Liver (tissue), 9 donors: ENCODE data around the gene MYO18B. TPM values are rescaled to one million over a fixed set of nuclear protein-coding genes. Genes with fewer than 3 reads are reported as not detected.

ENCODE experiments used
- DNase-seq: peaks from one replicate; pipeline ENCODE4 v3.0.0-alpha.2; 2017; ENCODE audit warnings: low spot score
- H3K27ac ChIP-seq, 2 donors: one replicate each; pipeline ENCODE4 v1.7.0; 2013; ENCODE audit warnings: inconsistent platforms in 2 of 2, low read length in 2 of 2, control low read depth in 1 of 2, low read depth in 1 of 2, mild to moderate bottlenecking in 1 of 2
- H3K27me3 ChIP-seq, 4 donors: one replicate each; pipeline versions ENCODE4 v1.6.1 to v1.7.0; 2013; ENCODE audit warnings: low read length in 3 of 4, inconsistent platforms in 1 of 4, mild to moderate bottlenecking in 1 of 4, moderate library complexity in 1 of 4; ENCODE audit not compliant: control insufficient read depth in 4 of 4, insufficient read depth in 4 of 4
- H3K36me3 ChIP-seq, 4 donors: one replicate each; pipeline versions ENCODE4 v1.6.1 to v1.7.0; 2013; ENCODE audit warnings: low read length in 3 of 4, mild to moderate bottlenecking in 3 of 4, low read depth in 1 of 4, moderate library complexity in 1 of 4; ENCODE audit not compliant: control insufficient read depth in 4 of 4, insufficient read depth in 3 of 4
- H3K4me1 ChIP-seq, 4 donors: one replicate each; pipeline versions ENCODE4 v1.6.1 to v1.7.0; 2013; ENCODE audit warnings: low read length in 3 of 4, mild to moderate bottlenecking in 3 of 4, moderate library complexity in 1 of 4; ENCODE audit not compliant: control insufficient read depth in 4 of 4, insufficient read depth in 4 of 4
- H3K4me3 ChIP-seq, 3 donors: one replicate each; pipeline versions ENCODE4 v1.6.1 to v1.7.0; 2013; ENCODE audit warnings: low read length in 3 of 3, control low read depth in 1 of 3, low read depth in 1 of 3, mild to moderate bottlenecking in 1 of 3
- H3K9ac ChIP-seq, 2 donors: one replicate each; pipeline ENCODE4 v1.7.0; 2013; ENCODE audit warnings: low read length in 2 of 2, mild to moderate bottlenecking in 2 of 2, moderate library complexity in 2 of 2, control low read depth in 1 of 2, low read depth in 1 of 2
- H3K9me3 ChIP-seq, 4 donors: one replicate each; pipeline versions ENCODE4 v1.6.1 to v1.7.0; 2013; ENCODE audit warnings: low read length in 3 of 4; ENCODE audit not compliant: control insufficient read depth in 4 of 4
- ATF3 ChIP-seq: IDR thresholded peaks from 2 replicates; pipeline ENCODE4 v1.6.1; 2016; ENCODE audit warnings: antibody characterized with exemption
- EGR1 ChIP-seq, 2 donors: IDR thresholded peaks; 2 replicates each; pipeline ENCODE4 v1.6.1; 2016 to 2018; ENCODE audit warnings: antibody characterized with exemption in 2 of 2, low read depth in 2 of 2
- FOXA1 ChIP-seq: IDR thresholded peaks from 2 replicates; pipeline ENCODE4 v1.6.1; 2016; ENCODE audit warnings: antibody characterized with exemption
- FOXA2 ChIP-seq: IDR thresholded peaks from 2 replicates; pipeline ENCODE4 v1.6.1; 2016; ENCODE audit warnings: antibody characterized with exemption
- GABPA ChIP-seq, 2 donors: IDR thresholded peaks in 1 of 2; conservative IDR thresholded peaks in 1 of 2; 2 replicates each; pipeline ENCODE4 v1.6.1; 2016; ENCODE audit warnings: antibody characterized with exemption in 2 of 2, mild to moderate bottlenecking in 1 of 2, moderate library complexity in 1 of 2
- HNF4A ChIP-seq, 2 donors: conservative IDR thresholded peaks; 2 replicates each; pipeline ENCODE4 v1.6.1; 2016; ENCODE audit warnings: antibody characterized with exemption in 2 of 2, mild to moderate bottlenecking in 2 of 2
- HNF4G ChIP-seq: IDR thresholded peaks from 2 replicates; pipeline ENCODE4 v1.6.1; 2016; ENCODE audit warnings: antibody characterized with exemption
- JUND ChIP-seq, 2 donors: IDR thresholded peaks; 2 replicates each; pipeline ENCODE4 v1.6.1; 2016; ENCODE audit warnings: antibody characterized with exemption in 2 of 2
- NR2F2 ChIP-seq: IDR thresholded peaks from 2 replicates; pipeline ENCODE4 v1.6.1; 2016; ENCODE audit warnings: antibody characterized with exemption
- RAD21 ChIP-seq, 2 donors: IDR thresholded peaks; 2 replicates each; pipeline ENCODE4 v1.6.1; 2016; ENCODE audit warnings: antibody characterized with exemption in 2 of 2, mild to moderate bottlenecking in 2 of 2
- REST ChIP-seq: IDR thresholded peaks from 2 replicates; pipeline ENCODE4 v1.6.1; 2016; ENCODE audit warnings: antibody characterized with exemption, mild to moderate bottlenecking
- RXRA ChIP-seq, 2 donors: IDR thresholded peaks; 2 replicates each; pipeline ENCODE4 v1.6.1; 2017 to 2018; ENCODE audit warnings: antibody characterized with exemption in 2 of 2, mild to moderate bottlenecking in 1 of 2
- SP1 ChIP-seq: IDR thresholded peaks from 2 replicates; pipeline ENCODE4 v1.6.1; 2018; ENCODE audit warnings: antibody characterized with exemption, mild to moderate bottlenecking
- TAF1 ChIP-seq: conservative IDR thresholded peaks from 2 replicates; pipeline ENCODE4 v1.6.1; 2016; ENCODE audit warnings: antibody characterized with exemption, mild to moderate bottlenecking
- YY1 ChIP-seq: IDR thresholded peaks from 2 replicates; pipeline ENCODE4 v1.6.1; 2016; ENCODE audit warnings: antibody characterized with exemption, mild to moderate bottlenecking
- ZBTB33 ChIP-seq: IDR thresholded peaks from 2 replicates; pipeline ENCODE4 v1.6.1; 2016; ENCODE audit warnings: antibody characterized with exemption
- WGBS: extraction: QIAGEN DNeasy Blood & Tissue Kit; methylation state at CpG from one replicate; pipeline ENCODE4 v1.1.7; 2013; 5-methylcytosine and 5-hydroxymethylcytosine counted together
- polyA plus RNA-seq, 2 donors: library from polyadenylated mRNA; stranded (reverse) in 1 of 2; unstranded in 1 of 2; fragments of 200-250 nt in 1 of 2; fragments of >200 nt in 1 of 2; fragmentation: Nextera tagmentation in 1 of 2; extraction: Ambion mirVana in 1 of 2; gene quantifications; one replicate each; pipeline versions ENCODE4 v1.2.1 to v1.2.3, GENCODE V29; 2013 to 2015
- total RNA-seq, 2 donors: library from RNA; depleted of rRNA; stranded (reverse); fragments of >200 nt; gene quantifications; one replicate each; pipeline ENCODE4 v1.2.3, GENCODE V29; 2014
- TF ChIP-seq, protein P1 (sequence below): IDR thresholded peaks from 2 replicates; pipeline ENCODE4 v1.6.1; 2016; ENCODE audit warnings: antibody characterized with exemption
- TF ChIP-seq, protein P2 (sequence below): fragments of 150-350 bp; IDR thresholded peaks from 2 replicates; pipeline ENCODE4 v1.5.1; 2017; ENCODE audit warnings: improper control_type of control experiment, low read depth, low read length; ENCODE audit not compliant: missing input control
- donor health status: healthy.
- donor health status: healthy.
- donor health status: healthy.
- donor health status: healthy.
- donor health status: healthy.

Gene MYO18B
- total and polyA plus RNA-seq, 4 donors: under 0.01 to 4.2 (median 0.02) TPM; not detected in 1

- Histone ChIP-seq H3K9me3 (peaks cover 0 to 4% (median under 1%) of the 10 kb centered on the region in 4 donors), H3K9ac (no peak overlapping the region), H3K27me3 (no peaks in the 10 kb centered on the region), H3K27ac (no peak overlapping the region), H3K36me3 (no peaks in the 10 kb centered on the region), H3K4me1 (no peaks in the 10 kb centered on the region), H3K4me3 (no peak overlapping the region)
- WGBS: 68% methylated on average over 7 of the region's 7 CpGs
- DNase-seq: no peak
- TF ChIP-seq NR2F2: no peak
- no peak for TF ChIP-seq ATF3
- no peak for TF ChIP-seq FOXA1
- TF ChIP-seq, protein P1, sequence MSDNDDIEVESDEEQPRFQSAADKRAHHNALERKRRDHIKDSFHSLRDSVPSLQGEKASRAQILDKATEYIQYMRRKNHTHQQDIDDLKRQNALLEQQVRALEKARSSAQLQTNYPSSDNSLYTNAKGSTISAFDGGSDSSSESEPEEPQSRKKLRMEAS: no peak
- TF ChIP-seq ZBTB33: no peak
- no peak for TF ChIP-seq HNF4A (conservative IDR thresholded peaks at IDR 0.05)
- TF ChIP-seq TAF1: no peak
- TF ChIP-seq, protein P2, sequence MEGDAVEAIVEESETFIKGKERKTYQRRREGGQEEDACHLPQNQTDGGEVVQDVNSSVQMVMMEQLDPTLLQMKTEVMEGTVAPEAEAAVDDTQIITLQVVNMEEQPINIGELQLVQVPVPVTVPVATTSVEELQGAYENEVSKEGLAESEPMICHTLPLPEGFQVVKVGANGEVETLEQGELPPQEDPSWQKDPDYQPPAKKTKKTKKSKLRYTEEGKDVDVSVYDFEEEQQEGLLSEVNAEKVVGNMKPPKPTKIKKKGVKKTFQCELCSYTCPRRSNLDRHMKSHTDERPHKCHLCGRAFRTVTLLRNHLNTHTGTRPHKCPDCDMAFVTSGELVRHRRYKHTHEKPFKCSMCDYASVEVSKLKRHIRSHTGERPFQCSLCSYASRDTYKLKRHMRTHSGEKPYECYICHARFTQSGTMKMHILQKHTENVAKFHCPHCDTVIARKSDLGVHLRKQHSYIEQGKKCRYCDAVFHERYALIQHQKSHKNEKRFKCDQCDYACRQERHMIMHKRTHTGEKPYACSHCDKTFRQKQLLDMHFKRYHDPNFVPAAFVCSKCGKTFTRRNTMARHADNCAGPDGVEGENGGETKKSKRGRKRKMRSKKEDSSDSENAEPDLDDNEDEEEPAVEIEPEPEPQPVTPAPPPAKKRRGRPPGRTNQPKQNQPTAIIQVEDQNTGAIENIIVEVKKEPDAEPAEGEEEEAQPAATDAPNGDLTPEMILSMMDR: no peak
- TF ChIP-seq HNF4G: no peak
- TF ChIP-seq GABPA (IDR thresholded peaks at IDR 0.05 in 1 of 2, conservative IDR thresholded peaks at IDR 0.05 in 1 of 2): no peak
- no peak for TF ChIP-seq SP1
- no peak for TF ChIP-seq YY1
- no peak for TF ChIP-seq FOXA2
- no peak for TF ChIP-seq REST
- no peak for TF ChIP-seq JUND (IDR thresholded peaks at IDR 0.05)
- no peak for TF ChIP-seq RAD21 (IDR thresholded peaks at IDR 0.05)
These were observed 266.6 kb downstream of the MYO18B start for GRCh38 chr22:26008587-26008986.

DNA sequence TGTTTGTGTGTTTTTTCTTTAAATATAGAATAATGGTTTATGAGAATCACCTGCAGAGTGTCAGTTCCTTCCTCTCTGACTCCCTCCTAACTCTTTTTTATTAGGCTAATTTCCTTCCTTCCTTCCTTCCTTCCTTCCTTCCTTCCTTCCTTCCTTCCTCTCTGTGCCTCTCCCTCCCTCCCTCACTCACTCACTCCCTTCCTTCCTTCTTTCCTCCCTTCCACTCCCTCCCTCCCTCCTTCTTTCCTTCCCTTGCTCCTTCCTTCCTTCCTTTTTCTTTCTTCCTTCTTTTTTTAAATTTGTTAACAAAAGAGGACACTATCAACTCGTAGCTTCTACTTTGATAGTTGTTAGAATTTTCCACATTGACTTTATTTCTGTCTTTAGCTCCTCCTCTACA lies 274.9 kb downstream of the MYO18B start:
- no peak overlapping the region for H3K27ac ChIP-seq

More for the DNA sequence above, 274.9 kb downstream of the MYO18B start:
- H3K9me3 ChIP-seq: no peaks in the 10 kb centered on the region
- H3K27me3 ChIP-seq: peaks cover 0 to 5% (median 2%) of the 10 kb centered on the region in 4 donors
- no peak for DNase-seq
- H3K9ac ChIP-seq: no peak overlapping the region
- TF ChIP-seq GABPA (IDR thresholded peaks at IDR 0.05 in 1 of 2, conservative IDR thresholded peaks at IDR 0.05 in 1 of 2): no peak
- no peak for TF ChIP-seq JUND (IDR thresholded peaks at IDR 0.05)
- no peak for TF ChIP-seq EGR1 (IDR thresholded peaks at IDR 0.05; ENCODE audit: low read depth in 2 of 2)
- TF ChIP-seq HNF4A (conservative IDR thresholded peaks at IDR 0.05): no peak
- TF ChIP-seq RAD21 (IDR thresholded peaks at IDR 0.05): no peak
- no peak for TF ChIP-seq FOXA2
- TF ChIP-seq FOXA1: no peak
- no peak for TF ChIP-seq RXRA (IDR thresholded peaks at IDR 0.05)
- no peak for TF ChIP-seq YY1
- TF ChIP-seq, protein P1: no peak
- H3K4me1 ChIP-seq: no peaks in the 10 kb centered on the region
- H3K4me3 ChIP-seq: no peak overlapping the region
- 37% methylated on average over 1 of the region's 1 CpG for WGBS
- no peaks in the 10 kb centered on the region for H3K36me3 ChIP-seq
